H1 (cell line): ENCODE results near the gene RAB14. TPM values are rescaled to one million over a fixed set of nuclear protein-coding genes. Genes with fewer than 3 reads are reported as not detected.

Source experiments
- CTCF ChIA-PET: fragments of 300-600 bp; sonication (Branson Sonifier 250); formaldehyde crosslinking; loops from one replicate; lab custom pipeline; 2021; ENCODE audit not compliant: partially characterized antibody; lab: Charles Lee
- POLR2A ChIA-PET: fragments of 300-600 bp; sonication (Branson Sonifier 250); formaldehyde crosslinking; loops from one replicate; lab custom pipeline; 2021; ENCODE audit warnings: inconsistent platforms; ENCODE audit not compliant: partially characterized antibody; lab: Charles Lee
- DNase-seq, 2 experiments: peaks; one replicate each; pipeline versions ENCODE4 v3.0.0 to v3.0.0-alpha.2; 2010 to 2022; ENCODE audit warnings: low spot score in 2 of 2, low read depth in 1 of 2, mixed read lengths in 1 of 2
- FAIRE-seq: peaks from 2 replicates; lab custom pipeline; 2011; peaks lifted over from hg19 to GRCh38; lab: Jason Lieb, UNC
- H2AFZ ChIP-seq: 2 replicates; pipeline ENCODE4 v1.8.1; 2012; ENCODE audit warnings: low read length, inconsistent platforms
- H2AK5ac ChIP-seq: 2 replicates; pipeline ENCODE4 v1.6.1; 2013; ENCODE audit warnings: low read depth, low read length
- H2BK120ac ChIP-seq: replicated peaks from 2 replicates; pipeline ENCODE3; 2013; ENCODE audit warnings: low read depth, low read length, inconsistent platforms
- H2BK12ac ChIP-seq: 2 replicates; pipeline ENCODE4 v1.6.1; 2013; ENCODE audit warnings: low read depth, low read length
- H2BK15ac ChIP-seq: 2 replicates; pipeline ENCODE4 v1.6.1; 2013; ENCODE audit warnings: low read length
- H2BK20ac ChIP-seq: 2 replicates; pipeline ENCODE4 v1.6.1; 2013; ENCODE audit warnings: low read length
- H2BK5ac ChIP-seq: 2 replicates; pipeline ENCODE4 v1.6.1; 2013; ENCODE audit warnings: low read depth, low read length
- H3K14ac ChIP-seq: 2 replicates; pipeline ENCODE4 v1.6.1; 2013; ENCODE audit warnings: inconsistent platforms; ENCODE audit not compliant: insufficient read length
- H3K18ac ChIP-seq: 2 replicates; pipeline ENCODE4 v1.6.1; 2013; ENCODE audit warnings: low read length; ENCODE audit errors: extremely low read depth
- H3K23ac ChIP-seq: 2 replicates; pipeline ENCODE4 v1.6.1; 2013; ENCODE audit warnings: inconsistent platforms; ENCODE audit not compliant: insufficient read length
- H3K23me2 ChIP-seq: 2 replicates; pipeline ENCODE4 v1.6.1; 2013; ENCODE audit warnings: low read depth, low read length
- H3K27ac ChIP-seq: 2 replicates; pipeline ENCODE4 v1.6.1; 2011; ENCODE audit warnings: low read depth, low read length, inconsistent platforms
- H3K27me3 ChIP-seq, 4 experiments: replicated peaks in 1 of 4; 1 replicate in 1 of 4; 2 replicates in 3 of 4; pipeline versions ENCODE4 v1.6.1 to v1.8.1; 2011 to 2013; ENCODE audit warnings: low read length in 3 of 4, mild to moderate bottlenecking in 3 of 4, inconsistent platforms in 2 of 4, mixed read lengths in 2 of 4, moderate library complexity in 1 of 4; ENCODE audit not compliant: control insufficient read depth in 3 of 4, insufficient read depth in 3 of 4; ENCODE audit errors: extremely low read depth in 1 of 4
- H3K36me3 ChIP-seq, 4 experiments: 2 replicates each; pipeline versions ENCODE4 v1.6.1 to v1.8.1; 2011 to 2013; ENCODE audit warnings: mild to moderate bottlenecking in 4 of 4, low read length in 3 of 4, moderate library complexity in 2 of 4, control low read depth in 1 of 4, inconsistent platforms in 1 of 4; ENCODE audit not compliant: insufficient read depth in 4 of 4, control insufficient read depth in 2 of 4
- H3K4ac ChIP-seq: replicated peaks from 2 replicates; pipeline ENCODE3; 2013; ENCODE audit warnings: low read length, low read depth, mixed read lengths, inconsistent platforms; ENCODE audit not compliant: insufficient read length
- H3K4me1 ChIP-seq, 4 experiments: replicated peaks in 1 of 4; 1 replicate in 1 of 4; 2 replicates in 3 of 4; pipeline versions ENCODE4 v1.6.1 to v1.8.1; 2011 to 2013; ENCODE audit warnings: low read length in 3 of 4, inconsistent platforms in 2 of 4, mixed read lengths in 1 of 4; ENCODE audit not compliant: insufficient read depth in 4 of 4, control insufficient read depth in 3 of 4
- H3K4me2 ChIP-seq, 2 experiments: 2 replicates each; pipeline versions ENCODE4 v1.6.1 to v1.8.1; 2011 to 2013; ENCODE audit warnings: low read depth in 2 of 2, low read length in 2 of 2, control low read depth in 1 of 2, inconsistent platforms in 1 of 2, mild to moderate bottlenecking in 1 of 2; ENCODE audit not compliant: insufficient read depth in 1 of 2
- H3K4me3 ChIP-seq, 4 experiments: fragments of 200-600, 300-600 bp in 1 of 4; sonication (generic), shearing (Covaris generic), sonication (Bioruptor Twin) in 1 of 4; 2 replicates each; pipeline versions ENCODE4 v1.5.1 to v1.8.1; 2011 to 2016; ENCODE audit warnings: low read length in 4 of 4, low read depth in 3 of 4, control low read depth in 2 of 4, inconsistent platforms in 2 of 4, mild to moderate bottlenecking in 2 of 4, mixed read lengths in 1 of 4, moderate library complexity in 1 of 4; ENCODE audit not compliant: insufficient read depth in 2 of 4; ENCODE audit errors: extremely low read depth in 1 of 4
- H3K56ac ChIP-seq: replicated peaks from 2 replicates; pipeline ENCODE3; 2013; ENCODE audit warnings: low read depth, mild to moderate bottlenecking, mixed read lengths, low read length, inconsistent platforms; ENCODE audit not compliant: insufficient read length
- H3K79me1 ChIP-seq: 2 replicates; pipeline ENCODE4 v1.6.1; 2013; ENCODE audit warnings: low read depth, low read length, control low read depth
- H3K79me2 ChIP-seq, 2 experiments: 2 replicates each; pipeline versions ENCODE4 v1.6.1 to v1.8.1; 2012 to 2013; ENCODE audit warnings: low read length in 2 of 2, mild to moderate bottlenecking in 2 of 2, inconsistent platforms in 1 of 2; ENCODE audit not compliant: insufficient read depth in 2 of 2, control insufficient read depth in 1 of 2
- H3K9ac ChIP-seq, 4 experiments: replicated peaks in 1 of 4; 1 replicate in 1 of 4; 2 replicates in 3 of 4; pipeline versions ENCODE4 v1.6.1 to v1.8.1; 2011 to 2013; ENCODE audit warnings: low read depth in 3 of 4, low read length in 3 of 4, control low read depth in 2 of 4, mild to moderate bottlenecking in 2 of 4, moderate library complexity in 2 of 4, inconsistent platforms in 1 of 4; ENCODE audit errors: extremely low read depth in 1 of 4
- H3K9me3 ChIP-seq, 2 experiments: 2 replicates each; pipeline versions ENCODE4 v1.6.1 to v1.8.1; 2012 to 2013; ENCODE audit warnings: mild to moderate bottlenecking in 2 of 2, moderate library complexity in 2 of 2, control low read depth in 1 of 2, inconsistent platforms in 1 of 2, low read depth in 1 of 2, low read length in 1 of 2, mixed read lengths in 1 of 2; ENCODE audit not compliant: insufficient read depth in 2 of 2
- H4K20me1 ChIP-seq, 2 experiments: replicated peaks in 1 of 2; 2 replicates each; pipeline versions ENCODE3 to v1.8.1; 2011 to 2013; ENCODE audit warnings: inconsistent platforms in 2 of 2, low read length in 2 of 2, mild to moderate bottlenecking in 1 of 2; ENCODE audit not compliant: insufficient read depth in 2 of 2, control insufficient read depth in 1 of 2
- H4K5ac ChIP-seq: 2 replicates; pipeline ENCODE4 v1.6.1; 2013; ENCODE audit warnings: low read length, low read depth, mixed read lengths, inconsistent platforms; ENCODE audit not compliant: insufficient read length
- H4K8ac ChIP-seq: 2 replicates; pipeline ENCODE4 v1.8.0; 2013; ENCODE audit warnings: mild to moderate bottlenecking, moderate library complexity, low read length, inconsistent platforms; ENCODE audit not compliant: insufficient read depth; ENCODE audit errors: extremely low read depth
- H4K91ac ChIP-seq: replicated peaks from 2 replicates; pipeline ENCODE3; 2013; ENCODE audit warnings: low read length, mixed read lengths, inconsistent platforms; ENCODE audit not compliant: insufficient read length
- CBX8 ChIP-seq: fragments of 300-800, 300-1000 bp; sonication (generic); IDR thresholded peaks from 2 replicates; pipeline ENCODE4 v1.7.1; 2016; ENCODE audit warnings: low read depth, low read length, borderline replicate concordance
- CHD1 ChIP-seq: IDR thresholded peaks from 2 replicates; pipeline ENCODE4 v1.6.1; 2012; ENCODE audit warnings: low read depth, low read length, improper control_type of control experiment
- EGR1 ChIP-seq: IDR thresholded peaks from 2 replicates; pipeline ENCODE4 v1.6.1; 2011; ENCODE audit warnings: low read depth, low read length, borderline replicate concordance
- FOSL1 ChIP-seq: IDR thresholded peaks from 2 replicates; pipeline ENCODE4 v1.6.1; 2011; ENCODE audit warnings: mild to moderate bottlenecking, low read depth, low read length, moderate library complexity; ENCODE audit not compliant: insufficient read depth
- GABPA ChIP-seq: IDR thresholded peaks from 2 replicates; pipeline ENCODE4 v1.6.1; 2011; ENCODE audit warnings: mild to moderate bottlenecking, low read length, moderate library complexity, borderline replicate concordance; ENCODE audit not compliant: insufficient read depth
- HDAC2 ChIP-seq, 2 experiments: fragments of 300-600 bp in 1 of 2; sonication (generic) in 1 of 2; IDR thresholded peaks; 2 replicates each; pipeline ENCODE4 v1.6.1; 2011 to 2012; ENCODE audit warnings: low read depth in 2 of 2, low read length in 2 of 2, mild to moderate bottlenecking in 2 of 2, moderate library complexity in 2 of 2, borderline replicate concordance in 1 of 2, inconsistent platforms in 1 of 2
- KDM5A ChIP-seq: fragments of 200-600 bp; IDR thresholded peaks from 2 replicates; pipeline ENCODE4 v1.7.1; 2012; ENCODE audit warnings: mild to moderate bottlenecking, low read length, inconsistent platforms, mixed read lengths
- RXRA ChIP-seq: IDR thresholded peaks from 2 replicates; pipeline ENCODE4 v1.6.1; 2011; ENCODE audit warnings: low read depth, mild to moderate bottlenecking, low read length, moderate library complexity; ENCODE audit not compliant: insufficient read depth
- SIRT6 ChIP-seq: IDR thresholded peaks from one replicate; pipeline ENCODE4 v1.7.1; 2012; ENCODE audit warnings: low read length, inconsistent platforms
- TAF7 ChIP-seq: optimal IDR thresholded peaks from 2 replicates; pipeline ENCODE3; 2011; ENCODE audit warnings: low read depth, mild to moderate bottlenecking, inconsistent platforms, low read length, moderate library complexity, borderline replicate concordance
- TBP ChIP-seq: IDR thresholded peaks from 2 replicates; pipeline ENCODE4 v1.6.1; 2011; ENCODE audit warnings: low read depth, low read length, improper control_type of control experiment
- TEAD4 ChIP-seq: IDR thresholded peaks from 2 replicates; pipeline ENCODE4 v1.6.1; 2012; ENCODE audit warnings: low read depth, low read length, inconsistent platforms, mixed read lengths
- YY1 ChIP-seq: IDR thresholded peaks from 2 replicates; pipeline ENCODE4 v1.6.1; 2011; ENCODE audit warnings: low read depth, mild to moderate bottlenecking, low read length
- ZNF274 ChIP-seq: IDR thresholded peaks from 2 replicates; pipeline ENCODE4 v1.7.0; 2012; ENCODE audit warnings: low read length, borderline replicate concordance; ENCODE audit errors: extremely low read depth
- WGBS, 2 experiments: shearing (Covaris generic) in 1 of 2; methylation state at CpG; one replicate each; pipeline versions ENCODE4 v1.1.6 to v1.1.7; 2013 to 2015; ENCODE audit warnings: low lambda C conversion rate in 2 of 2, mixed read lengths in 2 of 2, inconsistent platforms in 1 of 2, low coverage in 1 of 2, missing lambda C conversion rate in 1 of 2; ENCODE audit not compliant: insufficient replicate concordance in 2 of 2, insufficient coverage in 1 of 2, insufficient read length in 1 of 2; ENCODE audit errors: extremely low coverage in 1 of 2, missing lambda C conversion rate in 1 of 2; 5-methylcytosine and 5-hydroxymethylcytosine counted together
- polyA plus RNA-seq, 7 experiments: library from polyadenylated mRNA; depleted of rRNA in 3 of 7; stranded (reverse) in 5 of 7; unstranded in 2 of 7; fragments of >200 nt in 5 of 7; fragments of 200-250 nt in 2 of 7; gene quantifications; 1 replicate in 5 of 7; 2 replicates in 1 of 7; 4 replicates in 1 of 7; pipeline versions ENCODE4 v1.2.1 to v1.2.3, GENCODE V29; 2011 to 2013; ENCODE audit warnings: missing spikeins in 2 of 7, mixed read lengths in 2 of 7
- total RNA-seq: library from RNA; stranded (reverse); fragmentation: NEBNext Ultra II Directional; extraction: Animal tissue kit (Norgen Biotek cat#: 25700); gene quantifications from 2 replicates; pipeline ENCODE4 v1.2.1, GENCODE V29; 2021

The RAB14 gene
- total and polyA plus RNA-seq, 2 of the 8 experiments (the other 6 are each of a cell fraction or from before 2014, with no cell fraction given) = 9.1 to 44.8 TPM

GRCh38 chr9:121240472-121241135 lies 38.9 kb upstream of the RAB14 start:
- Histone ChIP-seq H3K4ac (no peak overlapping the region), H3K23ac (no peak overlapping the region), H2AK5ac (no peak overlapping the region), H3K4me3 (no peak overlapping the region), H3K79me1 (no peaks in the 10 kb centered on the region), H3K27me3 (no peaks in the 10 kb centered on the region; a peak in 2 of 7 replicates), H3K27ac (no peak overlapping the region), H3K56ac (no peak overlapping the region), H4K20me1 (no peaks in the 10 kb centered on the region), H2BK15ac (no peak overlapping the region), H3K9ac (no peak overlapping the region), H3K18ac (no peak overlapping the region), H3K4me2 (no peak overlapping the region), H4K8ac (no peak overlapping the region), H4K91ac (no peak overlapping the region), H4K5ac (no peak overlapping the region), H3K79me2 (no peaks in the 10 kb centered on the region), H2AFZ (no peak overlapping the region), H3K4me1 (no peaks in the 10 kb centered on the region; a peak in 1 of 7 replicates), H3K36me3 (no peaks in the 10 kb centered on the region), H2BK12ac (no peak overlapping the region), H3K23me2 (no peaks in the 10 kb centered on the region), H3K9me3 (peaks cover 5 to 10% of the 10 kb centered on the region in 2 experiments; a peak in 2 of 4 replicates), H2BK120ac (no peak overlapping the region), H2BK5ac (no peak overlapping the region), H2BK20ac (no peak overlapping the region), H3K14ac (no peak overlapping the region)
- DNase-seq (no peak), FAIRE-seq (no peak)
- ChIA-PET POLR2A (no interaction called here), CTCF (interaction anchor here (0.6 to 1.0 kb wide), 2 partner anchors 18 to 41 kb away, joined by 3 to 4 read pairs; no protein-coding TSS in a partner anchor)
- WGBS, 2 experiments = 89% methylated on average over 6 of the region's 6 CpGs; no CpG with 5 or more reads in 1 of the 2 experiments
- TF ChIP-seq CHD1 = no peak
- TF ChIP-seq YY1 = no peak
- no peak for TF ChIP-seq TEAD4
- no peak for TF ChIP-seq TBP
- no peak for TF ChIP-seq HDAC2 (IDR thresholded peaks at IDR 0.05; ENCODE audit: borderline replicate concordance in 1 of 2, low read depth in 2 of 2, low read length in 2 of 2)
- TF ChIP-seq GABPA = no peak
- no peak for TF ChIP-seq EGR1
- no peak for TF ChIP-seq RXRA
- TF ChIP-seq TAF7 = no peak
- TF ChIP-seq SIRT6 = no peak
- TF ChIP-seq FOSL1 = no peak
- no peak for TF ChIP-seq CBX8
- TF ChIP-seq ZNF274 = no peak
- TF ChIP-seq KDM5A = no peak
